ENCODE data around the gene COX20. TPM values are rescaled to one million over a fixed set of nuclear protein-coding genes. Genes with fewer than 3 reads are reported as not detected.
A peak's percentile ranks its signal among the peaks of the same experiment; 100 is the strongest.
"Not testable (repeated sequence)": the region's sequence is repeated elsewhere in the genome, so short reads cannot be mapped to it uniquely, and the experiment has no call there.

COX20 gene
- polyA plus RNA-seq, 12 donors = 45.7 to 109 (median 52.6) TPM; not detected in 1

DNA sequence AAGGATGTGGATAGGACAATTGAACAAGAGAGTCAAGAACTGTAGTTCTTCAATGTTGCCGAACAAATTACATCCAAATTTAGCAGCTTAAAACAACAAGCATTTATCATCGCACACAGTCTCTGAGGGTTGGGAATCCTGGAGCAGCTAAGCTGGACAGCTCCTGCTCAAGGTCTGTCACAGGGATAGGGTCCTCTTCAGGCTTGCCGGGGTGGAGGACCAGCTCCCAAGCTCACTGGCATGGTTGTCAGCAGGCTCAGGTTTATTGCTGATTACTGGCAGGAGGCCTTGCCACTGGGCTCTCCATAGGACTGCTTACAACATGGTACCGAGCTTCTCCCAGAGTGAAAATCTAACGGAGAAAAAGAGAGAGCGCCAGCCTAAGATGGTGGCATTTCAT, 22.1 kb upstream of the COX20 start:
- DNase-seq = no peak

DNA sequence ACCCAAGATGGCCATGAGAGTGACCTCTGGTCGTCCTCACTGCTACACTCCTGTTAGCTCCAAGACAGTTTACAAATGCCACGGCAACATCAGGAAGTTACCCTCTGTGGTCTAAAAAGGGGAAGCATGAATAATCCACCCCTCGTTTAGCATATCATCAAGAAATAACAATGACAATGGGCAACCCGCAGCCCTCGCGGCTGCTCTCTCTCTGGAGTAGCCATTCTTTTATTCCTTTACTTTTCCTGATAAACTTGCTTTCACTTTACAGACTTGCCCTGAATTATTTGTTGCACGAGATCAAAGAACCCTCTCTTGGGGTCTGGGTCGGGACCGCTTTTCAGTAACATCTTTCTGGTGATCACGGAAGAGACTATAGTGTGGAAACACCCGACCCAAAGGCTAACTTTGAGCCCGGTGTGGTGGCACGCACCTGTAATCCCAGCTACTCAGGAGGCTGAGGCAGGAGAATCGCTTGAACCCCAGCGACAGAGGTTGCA, 19.8 kb upstream of the COX20 start:
- DNase-seq = no peak

DNA sequence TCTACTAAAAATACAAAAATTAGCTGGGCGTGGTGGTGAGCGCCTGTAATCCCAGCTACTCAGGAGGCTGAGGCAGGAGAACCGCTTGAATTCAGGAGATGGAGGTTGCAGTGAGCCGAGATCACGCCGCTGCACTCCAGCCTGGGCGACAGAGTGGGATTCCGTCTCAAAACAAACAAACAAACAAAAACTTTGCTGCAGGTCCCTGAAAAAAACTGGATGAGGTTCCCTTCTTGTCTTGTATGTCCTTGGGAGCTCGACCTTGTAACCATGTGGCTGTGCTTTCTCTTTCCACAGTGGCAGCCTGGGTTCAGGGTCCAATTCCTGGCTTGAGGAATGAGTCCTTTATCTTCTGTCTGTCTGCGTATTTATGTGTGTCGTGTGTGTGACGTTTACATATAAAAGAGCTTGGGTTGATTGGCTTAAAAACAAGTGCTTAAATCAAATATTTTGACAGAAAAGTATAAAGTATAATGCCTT, 18.0 kb upstream of the COX20 start:
- no peak for DNase-seq

DNA sequence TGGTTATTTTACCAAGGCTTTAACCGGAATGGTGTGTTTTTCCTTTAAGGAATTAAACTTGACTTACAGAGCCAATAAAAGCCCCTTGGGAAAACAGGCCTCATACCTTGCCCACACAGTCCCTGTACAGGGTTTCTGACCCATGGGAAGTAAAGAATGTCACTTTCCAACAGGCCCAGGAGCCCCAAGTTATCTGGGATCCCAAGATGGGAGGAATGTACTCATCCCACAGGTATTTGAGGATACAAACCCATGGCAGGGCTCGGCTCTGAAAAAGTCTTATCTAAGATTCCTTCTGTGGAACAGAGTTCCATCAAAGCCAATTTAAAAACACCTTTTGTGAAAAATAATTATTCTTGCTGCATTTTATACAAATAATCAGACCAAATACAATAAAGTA, 15.3 kb upstream of the COX20 start:
- DNase-seq = no peak

DNA sequence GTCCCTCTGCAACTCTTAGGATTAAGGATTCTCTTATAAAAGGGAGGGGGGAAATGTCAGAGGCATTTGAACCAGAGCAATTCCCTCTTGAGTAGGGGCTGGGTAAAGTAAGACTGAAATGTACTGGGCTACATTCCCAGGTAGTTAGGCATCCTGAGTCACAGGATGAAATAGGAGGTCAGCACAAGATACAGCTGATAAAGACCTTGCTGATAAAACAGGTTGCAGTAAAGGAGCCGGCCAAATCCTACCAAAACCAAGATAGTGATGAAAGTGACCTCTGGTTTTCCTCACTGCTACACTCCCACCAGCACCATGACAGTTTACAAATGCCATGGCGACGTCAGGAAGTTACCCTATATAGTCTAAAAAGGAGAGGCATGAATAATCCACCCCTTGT, 14.3 kb upstream of the COX20 start:
- no peak for DNase-seq

DNA sequence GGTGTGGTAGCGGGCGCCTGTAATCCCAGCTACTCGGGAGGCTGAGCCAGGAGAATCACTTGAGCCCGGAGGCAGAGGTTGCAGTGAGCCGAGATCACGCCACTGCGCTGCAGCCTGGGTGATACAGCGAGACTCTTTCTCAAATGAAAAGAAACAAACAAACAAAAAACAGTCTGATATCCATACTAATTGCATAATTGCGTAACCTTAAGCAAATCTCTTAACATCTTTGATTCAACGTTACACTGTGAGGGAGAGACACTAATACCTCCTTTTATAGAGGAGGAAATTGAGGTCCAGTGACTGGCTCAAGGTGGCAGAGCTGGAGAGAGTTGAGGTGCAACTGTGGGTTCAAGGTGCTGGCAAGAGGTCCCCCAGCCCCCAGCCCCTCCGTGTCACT, 12.6 kb upstream of the COX20 start:
- DNase-seq = no peak

DNA sequence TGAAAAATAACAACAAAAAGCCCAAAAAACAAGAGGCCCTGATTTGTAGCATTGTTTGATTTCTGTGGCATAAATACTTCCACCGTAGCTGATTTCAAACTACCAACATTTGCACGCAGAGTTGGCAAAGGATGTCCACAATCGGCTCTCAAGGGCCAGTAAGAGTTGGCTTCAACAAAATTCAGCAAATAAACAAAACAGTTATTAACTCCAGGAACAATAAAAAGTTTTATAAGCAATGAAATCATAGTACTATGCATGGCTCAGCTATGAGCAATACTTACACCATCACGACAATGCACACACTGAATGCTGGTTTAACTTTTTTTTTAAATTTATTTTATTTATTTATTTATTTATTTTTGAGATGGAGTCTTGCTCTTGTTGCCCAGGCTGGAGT, 8.7 kb upstream of the COX20 start:
- no peak for DNase-seq

DNA sequence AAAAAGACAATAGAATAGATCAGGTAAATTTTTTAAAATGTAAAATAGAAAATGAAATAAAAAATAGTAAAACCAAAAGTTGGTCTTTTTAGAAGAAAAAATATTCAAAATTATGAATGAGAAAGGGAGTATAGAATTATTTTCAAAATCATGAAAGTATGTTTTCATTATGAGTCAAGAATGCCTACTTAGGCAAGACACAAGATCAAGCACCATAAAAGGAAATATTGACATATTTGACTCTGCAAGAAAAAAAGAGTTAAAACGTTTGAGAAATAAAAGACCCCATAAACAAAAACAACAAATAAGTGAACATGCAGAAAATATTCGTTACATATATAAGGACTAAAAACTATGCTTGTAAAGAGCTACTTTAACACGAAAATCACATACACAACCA, 4.8 kb upstream of the COX20 start:
- no peak for DNase-seq

DNA sequence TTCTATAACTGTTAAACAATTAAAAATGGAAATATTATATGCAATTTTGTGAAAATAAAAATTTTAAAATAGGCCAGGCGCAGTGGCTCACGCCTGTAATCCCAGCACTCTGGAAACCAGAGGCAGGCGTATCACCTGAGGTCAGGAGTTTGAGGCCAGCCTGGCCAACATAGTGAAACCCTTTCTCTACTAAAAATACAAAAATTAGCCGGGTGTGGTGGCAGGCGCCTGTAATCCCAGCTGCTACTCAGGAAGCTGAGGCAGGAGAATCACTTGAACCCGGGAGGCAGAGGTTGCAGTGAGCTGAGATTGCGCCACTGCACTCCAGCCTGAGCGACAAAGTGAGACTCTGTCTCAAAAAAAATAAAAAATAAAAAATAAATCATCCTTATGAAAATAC, 2.2 kb upstream of the COX20 start:
- not testable (repeated sequence) for DNase-seq

DNA sequence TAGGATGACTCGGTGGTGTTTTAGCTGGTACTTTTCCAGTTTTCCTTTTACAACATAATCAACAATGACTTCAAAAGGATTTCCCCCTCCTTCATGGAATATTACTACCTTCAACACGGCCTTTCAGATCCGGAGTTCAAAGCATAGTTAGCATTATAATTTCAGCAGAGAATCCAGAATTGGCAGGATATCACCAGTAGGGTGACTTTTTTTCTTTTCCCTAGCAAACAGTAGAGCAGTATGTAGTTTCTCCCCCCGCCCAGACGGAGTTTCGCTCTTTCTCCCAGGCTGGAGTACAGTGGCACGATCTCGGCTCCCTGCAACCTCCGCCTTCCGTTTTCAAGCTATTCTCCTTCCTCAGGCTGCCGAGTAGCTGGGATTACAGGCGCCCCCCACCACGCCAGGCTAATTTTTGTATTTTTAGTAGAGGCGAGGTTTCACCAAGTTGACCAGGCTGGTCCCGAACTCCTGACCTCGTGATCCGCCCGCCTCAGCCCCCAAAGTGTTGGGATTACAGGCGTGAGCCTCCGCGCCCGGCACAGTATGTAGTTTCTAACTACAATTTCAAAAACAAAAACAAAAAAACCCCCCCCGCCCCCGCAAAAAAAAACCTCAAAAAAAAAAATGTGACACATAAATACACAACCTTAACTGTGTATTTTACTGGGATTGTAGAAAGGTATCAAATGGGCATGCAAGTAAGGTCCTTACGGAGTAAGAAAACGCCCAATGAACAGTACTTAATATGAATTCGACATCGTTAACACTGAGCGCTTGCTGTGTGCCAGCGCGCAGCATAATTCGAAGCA, 1.5 kb upstream of the COX20 start:
- peak; percentile 80 for DNase-seq

DNA sequence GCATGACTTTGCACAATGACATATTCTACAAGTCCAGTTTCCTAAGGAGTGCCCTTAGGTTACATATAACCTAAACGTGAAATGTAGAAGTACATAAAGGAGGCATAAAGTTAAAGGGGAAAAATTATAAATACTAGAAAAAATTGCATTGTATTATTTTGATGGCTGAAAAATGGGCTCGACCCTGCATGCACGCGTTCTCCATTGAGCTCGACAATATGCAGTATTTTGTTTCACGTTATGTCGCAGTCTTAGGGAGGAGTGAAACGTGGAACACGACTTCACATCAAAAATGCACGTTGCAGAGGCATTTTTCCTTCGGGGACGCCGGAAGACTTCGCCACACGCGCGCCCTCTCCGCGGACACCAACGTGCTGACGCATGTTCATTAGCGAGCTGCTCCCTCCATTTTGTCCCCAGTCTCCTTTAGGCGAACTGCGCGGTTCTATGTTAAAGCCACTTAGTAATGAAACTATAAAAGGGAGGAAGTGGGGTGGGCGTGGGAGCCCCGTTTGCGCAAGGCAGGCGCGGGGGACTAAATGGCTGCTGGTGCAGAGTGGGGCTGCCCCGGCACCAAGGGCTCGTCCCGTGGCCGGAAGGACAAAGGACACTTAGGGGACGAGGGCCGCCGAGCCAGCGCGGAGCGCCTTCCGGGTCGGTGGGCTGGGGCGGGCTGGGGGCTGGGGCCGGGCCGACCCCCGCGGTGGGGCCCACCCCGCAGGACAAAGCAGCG, 749 bp upstream of the COX20 start:
- peak; percentile 93 for DNase-seq

DNA sequence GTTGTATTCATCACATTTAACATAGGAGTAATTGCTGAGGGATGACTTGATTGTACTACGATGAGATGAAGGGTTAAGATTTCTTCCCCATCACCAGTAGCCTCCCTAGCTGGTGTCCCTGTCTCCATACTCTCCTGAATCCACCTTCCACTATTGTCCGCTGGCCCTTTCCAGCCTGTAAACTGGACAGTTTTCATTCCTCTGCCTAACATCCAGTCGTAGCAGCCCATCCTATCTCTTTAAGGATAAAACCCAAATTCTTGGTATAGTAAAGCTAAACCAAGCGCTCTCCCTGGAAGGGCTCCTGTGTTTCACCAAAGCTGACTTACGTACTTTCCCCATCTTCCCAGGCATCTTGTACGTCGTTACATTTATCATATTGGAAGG, 670 bp downstream of the COX20 start:
- DNase-seq = peak; percentile 44

DNA sequence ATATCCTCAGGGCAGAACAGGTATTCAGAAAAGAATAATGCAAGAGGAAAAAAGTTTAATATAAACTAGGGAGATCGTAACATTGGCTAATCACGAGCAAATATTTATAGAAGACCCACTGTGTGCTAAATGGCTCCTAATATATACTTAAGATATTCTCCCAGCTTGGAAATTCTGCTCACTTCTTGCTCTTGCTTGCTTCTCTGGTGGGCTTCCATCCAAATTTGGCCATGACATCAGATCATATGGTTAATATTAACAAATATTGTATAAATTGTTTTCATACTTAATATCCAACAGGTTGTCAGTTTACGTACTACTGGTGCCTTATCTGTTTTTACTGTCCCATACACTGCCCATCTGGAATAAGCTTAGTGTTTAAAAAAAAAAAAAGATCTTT, 1.1 kb downstream of the COX20 start:
- DNase-seq = peak; percentile 35

DNA sequence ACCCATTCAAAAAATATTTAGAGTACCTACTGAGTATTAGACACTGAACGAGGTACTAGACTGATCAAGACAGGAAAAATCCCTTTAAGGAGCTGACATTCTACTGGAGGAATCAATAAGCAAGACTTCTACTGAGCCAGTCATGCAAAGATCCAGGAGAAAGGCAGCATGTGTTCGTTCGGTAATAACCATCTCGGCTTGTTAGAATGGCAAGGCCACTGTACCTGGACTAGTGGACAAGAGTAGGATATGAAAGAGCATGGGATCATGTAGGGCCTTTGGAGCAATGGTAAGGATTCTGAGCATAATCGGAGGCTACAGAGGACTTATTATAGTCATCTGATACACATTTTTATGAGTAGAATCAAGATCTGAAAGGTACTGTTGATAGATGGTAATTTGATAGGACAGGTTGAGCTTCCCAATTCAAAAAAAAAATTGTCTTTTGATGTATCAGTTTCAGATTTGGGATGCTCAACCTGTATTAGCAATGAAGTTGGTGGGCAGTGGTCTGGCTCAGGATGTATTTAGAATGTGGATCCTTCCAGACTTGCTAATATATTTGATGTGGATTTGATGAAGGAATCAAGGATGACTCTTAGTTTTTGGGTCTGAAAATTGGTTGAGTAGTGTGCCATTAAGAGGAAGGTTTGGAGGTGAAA, 2.3 kb downstream of the COX20 start:
- DNase-seq = no peak

DNA sequence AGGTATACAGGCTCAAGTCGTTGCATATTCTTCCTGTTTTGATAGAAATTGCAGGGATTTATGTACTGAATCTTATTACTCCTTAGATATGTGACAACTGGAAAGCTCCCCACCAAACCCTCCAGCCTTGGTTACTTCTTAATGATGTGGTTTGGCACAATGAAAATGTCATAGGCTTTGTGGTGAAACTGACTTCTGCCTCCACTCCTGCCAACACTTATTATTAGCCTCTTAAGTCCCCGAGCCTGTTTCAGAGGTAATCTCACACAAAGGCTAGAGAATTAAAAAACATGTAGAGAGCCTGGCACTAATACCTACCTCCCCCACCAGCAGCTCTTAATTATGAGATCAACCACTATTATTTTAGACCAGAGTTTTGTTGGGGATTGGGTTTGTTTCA, 4.2 kb downstream of the COX20 start:
- no peak for DNase-seq

DNA sequence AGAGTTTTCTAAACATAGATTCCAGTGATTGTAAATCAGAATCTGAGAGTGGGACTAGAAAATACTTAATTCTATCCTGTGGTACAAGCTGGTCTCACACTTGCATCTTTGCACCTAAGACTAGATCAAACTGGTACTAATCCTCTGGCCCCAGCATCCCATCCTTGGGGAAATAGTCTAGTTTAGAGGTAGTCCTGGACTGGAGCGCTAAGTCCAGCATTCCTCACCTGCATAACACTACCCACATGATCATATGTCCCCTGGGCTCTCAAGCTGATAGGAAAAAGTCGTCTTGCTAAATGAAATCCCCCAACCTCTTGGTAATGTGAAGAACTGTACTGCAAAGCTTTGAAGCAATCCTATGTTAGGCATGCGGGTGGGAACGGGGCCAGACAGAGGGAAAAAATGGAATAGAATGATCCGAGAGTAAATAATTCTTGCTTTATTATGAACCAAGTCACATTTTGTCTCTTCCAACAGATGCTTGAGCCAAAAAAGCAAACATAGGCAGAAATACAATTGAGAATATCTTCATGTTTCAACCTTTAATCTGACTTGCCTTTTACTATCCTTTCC, 4.8 kb downstream of the COX20 start:
- DNase-seq = no peak

DNA sequence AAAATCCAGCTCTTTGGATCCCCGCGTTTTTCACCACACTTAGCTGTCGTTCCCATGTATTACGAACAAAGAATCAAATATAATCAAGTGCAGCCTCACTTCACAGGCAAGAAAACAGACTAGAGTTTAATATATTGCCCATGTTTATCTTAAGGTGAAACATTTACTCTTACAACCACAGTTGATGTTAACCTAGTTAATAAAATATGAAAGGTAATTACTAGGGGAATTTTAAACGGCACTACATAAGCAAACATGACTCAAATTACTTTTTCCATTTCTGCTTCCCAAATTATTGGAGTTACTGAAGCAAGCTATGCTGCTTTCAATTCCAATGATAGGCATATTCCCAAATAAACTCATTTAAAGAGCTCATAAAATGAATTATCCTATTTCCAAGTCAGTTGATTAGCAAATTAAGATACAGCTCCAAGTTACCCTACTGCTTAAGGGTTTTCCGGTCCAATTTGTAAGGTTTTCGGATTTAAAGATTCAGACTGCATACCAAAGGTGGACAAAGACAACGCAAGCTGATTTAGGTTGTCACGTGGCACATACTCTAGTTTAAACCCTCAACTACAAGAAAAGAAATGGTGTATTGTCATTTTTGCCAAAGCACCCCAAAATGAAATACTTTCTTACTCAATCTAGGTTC, 5.9 kb downstream of the COX20 start:
- DNase-seq = no peak

DNA sequence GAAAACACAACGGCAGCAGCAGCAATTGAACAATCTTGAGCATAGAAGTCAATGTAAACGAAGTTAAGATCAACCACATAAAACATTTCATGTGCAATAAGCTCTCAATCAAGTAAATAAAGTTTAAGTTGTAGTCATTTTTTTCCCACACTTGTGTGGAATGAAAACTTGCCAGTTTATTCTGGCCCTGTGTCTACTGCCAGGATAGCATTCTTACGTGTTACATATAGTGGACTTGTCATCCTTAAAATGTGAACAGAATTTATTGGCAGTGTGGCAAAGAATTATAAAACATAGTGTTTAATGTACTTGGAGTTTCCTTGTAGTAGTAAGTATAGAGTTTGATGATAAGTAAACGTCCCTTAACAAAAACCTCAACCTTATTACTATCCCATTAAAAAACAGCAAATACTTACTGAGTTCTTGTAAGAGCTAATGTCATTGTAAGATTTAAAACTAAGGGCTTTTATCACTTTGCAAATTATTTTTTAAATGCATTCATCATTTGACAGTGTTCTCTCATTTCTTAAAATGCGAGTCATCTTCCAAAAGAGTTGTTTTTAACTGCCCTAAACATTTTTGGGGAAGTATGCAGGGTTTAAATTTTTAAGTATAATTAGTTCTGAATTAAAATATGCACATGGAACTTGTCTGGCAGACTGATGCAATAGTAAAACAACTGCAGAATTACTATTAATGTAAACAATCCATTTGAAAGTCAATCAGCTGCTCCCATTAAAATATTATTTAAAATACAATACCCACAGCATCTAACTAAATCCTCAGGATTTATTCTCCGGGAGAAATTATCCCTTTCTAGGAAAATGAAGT, 7.9 kb downstream of the COX20 start:
- DNase-seq = no peak

DNA sequence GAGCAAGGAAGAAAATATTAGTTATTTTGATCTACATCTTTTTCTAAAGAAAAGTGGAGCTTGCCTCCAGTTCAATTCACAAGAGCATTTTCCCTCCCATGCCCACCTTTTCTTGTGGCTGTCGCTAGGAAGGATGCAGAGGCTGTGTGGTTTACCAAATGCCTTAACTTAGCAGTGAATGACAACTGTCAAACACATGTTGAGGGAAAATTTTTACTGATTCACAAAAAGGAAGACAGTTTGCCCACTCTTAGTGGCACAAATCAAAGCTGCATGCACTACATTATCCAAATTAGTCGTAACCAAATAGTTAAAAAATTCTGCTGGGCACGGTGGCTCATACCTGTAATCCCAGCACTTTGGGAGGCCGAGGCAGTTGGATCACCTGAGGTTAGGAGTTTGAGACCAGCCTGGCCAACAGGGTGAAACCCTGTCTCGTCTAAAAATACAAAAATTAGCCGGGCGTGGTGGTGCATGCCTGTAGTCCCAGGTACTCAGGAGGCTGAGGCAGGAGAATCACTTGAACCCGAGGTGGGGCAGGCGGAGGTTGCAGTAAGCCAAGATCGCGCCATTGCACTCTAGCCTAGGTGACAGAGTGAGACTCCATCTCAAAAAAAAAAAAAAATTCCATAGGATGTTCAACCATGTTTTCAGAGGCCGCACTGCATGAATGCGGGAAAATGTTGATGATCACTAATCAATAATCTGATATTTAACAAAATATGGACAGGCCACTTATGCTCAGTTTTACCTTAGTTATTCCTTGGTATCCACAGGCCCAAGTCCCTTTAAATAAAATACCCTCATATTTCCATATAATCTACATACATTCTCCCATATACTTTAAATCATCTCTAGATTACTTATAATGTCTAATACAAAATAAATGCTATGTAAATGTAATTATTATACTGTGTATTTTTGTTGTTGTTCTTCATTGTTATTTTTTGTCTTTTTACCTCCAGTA, 9.0 kb downstream of the COX20 start:
- no peak for DNase-seq

DNA sequence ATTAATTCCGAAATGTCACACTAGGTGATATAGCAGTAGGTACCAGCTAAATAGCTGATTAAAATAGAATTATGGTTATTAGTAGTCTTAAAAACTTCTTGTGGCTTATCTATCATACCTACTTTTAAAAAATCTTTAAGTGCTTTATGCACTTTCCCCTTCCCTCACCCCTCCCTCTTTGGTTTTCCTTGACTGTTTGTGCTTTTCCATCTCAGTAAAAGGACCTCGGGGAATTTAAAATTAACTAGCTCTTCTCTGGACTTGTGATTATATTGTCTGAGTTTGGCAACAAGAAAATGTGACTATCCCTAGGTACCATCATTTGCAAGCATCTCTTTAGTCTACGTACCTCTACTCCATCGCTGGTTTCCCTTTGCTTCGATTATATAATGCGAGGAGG, 11.2 kb downstream of the COX20 start:
- DNase-seq = no peak

Data from muscle of arm (tissue), 12 donors.